PFSK-1 (cell line): Measurements from ENCODE around the gene CEP83.

Experiments used
- POLR2AphosphoS5 ChIP-seq: IDR thresholded peaks from 2 replicates; pipeline ENCODE4 v1.6.1; 2012; ENCODE audit warnings: low read depth, mild to moderate bottlenecking, control low read depth, low read length, moderate library complexity
- REST ChIP-seq, 2 experiments: IDR thresholded peaks; 2 replicates each; pipeline versions ENCODE4 v1.6.1 to v1.8.0; 2011 to 2012; ENCODE audit warnings: low read depth in 2 of 2, low read length in 2 of 2, control low read depth in 1 of 2, inconsistent platforms in 1 of 2, mild to moderate bottlenecking in 1 of 2, moderate library complexity in 1 of 2; ENCODE audit not compliant: insufficient read depth in 1 of 2
- SIN3A ChIP-seq: IDR thresholded peaks from 2 replicates; pipeline ENCODE4 v1.6.1; 2012; ENCODE audit warnings: mild to moderate bottlenecking, low read length, moderate library complexity, borderline replicate concordance; ENCODE audit not compliant: insufficient read depth

DNA sequence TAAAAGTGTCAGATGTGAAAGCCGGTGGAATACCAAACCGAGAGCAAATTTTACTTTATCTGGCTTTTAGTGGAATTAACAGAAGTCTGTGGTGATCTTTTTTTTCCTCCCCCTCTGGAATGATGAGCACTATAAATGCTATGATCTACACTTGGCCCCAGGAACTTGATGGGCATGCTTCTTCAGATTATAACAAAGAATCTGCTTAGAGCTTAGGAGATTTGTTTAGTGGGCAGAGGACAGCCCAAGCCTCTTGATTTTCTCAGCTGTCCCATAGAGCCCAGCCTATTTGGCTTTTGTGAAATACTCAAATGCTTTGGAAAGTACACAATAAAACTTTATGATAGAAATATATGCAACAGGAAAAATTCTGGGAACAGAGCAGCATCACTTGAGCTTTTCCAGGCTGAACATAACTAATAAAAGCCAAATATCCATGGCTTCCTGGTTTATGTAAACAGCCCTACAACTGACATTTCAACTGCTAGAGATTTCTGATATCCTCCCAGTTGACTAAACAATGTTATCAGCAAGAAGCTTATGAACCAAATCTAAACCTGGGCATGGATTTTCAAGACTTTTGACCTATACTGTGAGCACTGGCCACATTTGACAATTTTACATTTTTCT lies 161.7 kb downstream of the CEP83 start:
- TF ChIP-seq REST (IDR thresholded peaks at IDR 0.05; ENCODE audit: insufficient read depth in 1 of 2, low read depth in 2 of 2, low read length in 2 of 2), result no peak
- no peak for TF ChIP-seq POLR2AphosphoS5
- no peak for TF ChIP-seq SIN3A
